GM18508 (cell line): ENCODE measurements around the gene MICAL2.

ENCODE experiments used
- ATAC-seq: cut with Tn5 transposase; IDR thresholded peaks from one replicate; pipeline ENCODE4 v1.9.1; 2021; ENCODE audit warnings: moderate number of reproducible peaks; ENCODE audit not compliant: insufficient read depth, unreplicated experiment

Gene MICAL2

DNA sequence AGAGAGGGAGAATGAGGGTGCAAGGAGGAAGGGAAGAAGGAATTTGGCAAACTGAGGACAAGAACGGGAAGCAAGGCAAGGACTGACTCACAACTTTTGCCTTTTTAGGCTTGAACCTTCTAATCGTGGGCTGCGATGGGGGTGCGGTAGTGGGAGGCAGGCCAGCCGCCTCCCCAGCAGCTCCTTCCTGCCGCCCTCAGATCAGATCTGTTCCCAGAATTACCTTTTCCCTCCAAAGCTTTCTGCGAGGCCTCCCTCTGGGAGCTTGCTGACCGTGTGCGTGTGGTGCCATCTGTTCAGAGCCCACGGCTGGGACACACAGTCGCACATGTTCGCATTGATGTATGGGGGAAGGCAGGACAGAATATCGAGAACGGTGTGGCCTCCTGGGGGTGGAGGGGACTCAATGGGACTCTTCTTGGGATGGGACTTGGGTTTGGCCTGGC lies 180.1 kb downstream of the MICAL2 start:
- no peak for ATAC-seq

- no peak for ATAC-seq
These were observed 180.9 kb downstream of the MICAL2 start for GRCh38 chr11:12291313-12291712.

DNA sequence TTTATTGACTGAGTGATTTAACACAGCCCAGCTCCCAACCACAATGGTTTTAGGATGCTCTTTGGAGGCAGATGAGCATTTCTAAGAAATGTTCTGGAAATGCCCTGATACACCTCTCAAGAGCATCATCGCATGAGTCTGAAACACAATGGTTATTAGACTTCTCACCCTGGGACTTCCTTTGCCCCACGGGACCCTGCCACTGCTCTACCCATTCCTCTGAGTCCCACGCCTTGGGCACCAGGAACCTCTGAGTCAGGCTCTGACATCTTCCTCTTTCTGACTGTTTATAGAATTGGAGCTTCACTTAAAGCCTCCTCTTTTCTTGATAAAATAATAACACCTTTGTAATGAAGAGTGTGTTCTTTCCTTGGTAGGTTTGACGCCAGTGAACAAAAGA lies 181.4 kb downstream of the MICAL2 start:
- ATAC-seq: no peak

DNA sequence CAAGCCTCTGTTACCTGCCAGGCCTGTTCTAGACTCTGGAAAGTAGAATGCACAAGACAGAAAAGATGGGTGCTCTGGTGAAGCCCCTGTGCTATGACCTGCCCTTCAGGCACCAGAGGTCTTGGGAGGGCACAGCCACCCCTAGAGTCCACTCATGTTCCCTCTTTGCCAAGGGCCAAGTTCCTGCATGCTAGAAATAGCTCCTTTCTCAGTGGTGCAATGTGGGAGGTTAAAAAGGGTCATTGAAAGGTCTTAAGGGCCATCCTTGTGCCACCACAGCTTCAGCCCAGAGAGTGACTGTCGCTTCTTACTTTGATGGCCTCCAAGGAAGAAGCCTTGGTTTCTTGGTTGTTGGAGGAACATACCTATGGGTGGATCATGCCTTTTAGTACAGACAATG lies 182.4 kb downstream of the MICAL2 start:
- no peak for ATAC-seq

- ATAC-seq: no peak
These were observed 183.1 kb downstream of the MICAL2 start for GRCh38 chr11:12293486-12293885.

GRCh38 chr11:12294613-12295012 lies 184.2 kb downstream of the MICAL2 start:
- no peak for ATAC-seq

- ATAC-seq: no peak
These were observed 185.6 kb downstream of the MICAL2 start for GRCh38 chr11:12295943-12296342.

GRCh38 chr11:12298610-12299009 lies 188.2 kb downstream of the MICAL2 start:
- no peak for ATAC-seq

DNA sequence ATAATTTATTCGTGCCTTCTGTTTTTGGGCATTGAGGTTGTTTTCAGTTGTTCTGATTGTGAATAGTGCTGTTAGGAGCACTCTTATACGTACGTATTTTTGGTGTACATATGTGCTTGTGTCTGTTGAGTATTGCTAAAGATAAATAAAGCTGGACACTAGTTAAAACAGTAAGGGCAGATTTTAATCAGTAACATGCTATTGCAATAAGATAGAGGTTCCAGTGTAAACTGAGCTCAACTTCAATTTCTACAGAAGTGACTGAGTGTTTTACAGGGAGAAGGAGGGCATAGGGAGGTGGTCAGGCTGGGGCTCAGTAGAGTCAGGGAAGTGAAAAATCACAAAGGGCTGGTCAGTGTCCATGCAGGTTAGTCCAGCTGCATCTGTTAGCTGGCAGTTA lies 191.0 kb downstream of the MICAL2 start:
- ATAC-seq: no peak

GRCh38 chr11:12303421-12304149 lies 193.2 kb downstream of the MICAL2 start:
- no peak for ATAC-seq

DNA sequence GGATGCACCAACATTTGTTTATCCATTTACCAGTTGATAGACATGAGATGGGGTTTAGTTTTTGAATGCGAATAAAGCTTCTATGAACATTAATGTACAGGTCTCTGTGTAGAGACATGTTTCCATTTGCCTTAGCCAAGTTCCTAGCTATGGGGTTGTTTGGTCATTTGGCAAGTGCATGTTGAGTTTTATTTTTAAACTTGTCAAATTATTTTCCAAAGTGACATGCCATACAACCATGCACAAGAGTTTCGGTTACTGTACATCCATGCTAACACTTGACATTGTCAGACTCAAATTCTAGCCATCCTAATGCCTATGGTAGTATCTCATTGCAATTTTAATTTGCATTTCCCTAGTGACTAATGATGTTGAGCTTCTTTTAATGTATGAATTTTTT lies 196.4 kb downstream of the MICAL2 start:
- no peak for ATAC-seq

GRCh38 chr11:12312132-12312531 lies 201.7 kb downstream of the MICAL2 start:
- no peak for ATAC-seq
